GM18907 (cell line): Measurements from ENCODE around the gene CEP131.

Source experiments
- ATAC-seq: cut with Tn5 transposase; IDR thresholded peaks from one replicate; pipeline ENCODE4 v1.9.1; 2021; ENCODE audit warnings: mild to moderate bottlenecking, moderate library complexity; ENCODE audit not compliant: unreplicated experiment

The CEP131 gene

DNA sequence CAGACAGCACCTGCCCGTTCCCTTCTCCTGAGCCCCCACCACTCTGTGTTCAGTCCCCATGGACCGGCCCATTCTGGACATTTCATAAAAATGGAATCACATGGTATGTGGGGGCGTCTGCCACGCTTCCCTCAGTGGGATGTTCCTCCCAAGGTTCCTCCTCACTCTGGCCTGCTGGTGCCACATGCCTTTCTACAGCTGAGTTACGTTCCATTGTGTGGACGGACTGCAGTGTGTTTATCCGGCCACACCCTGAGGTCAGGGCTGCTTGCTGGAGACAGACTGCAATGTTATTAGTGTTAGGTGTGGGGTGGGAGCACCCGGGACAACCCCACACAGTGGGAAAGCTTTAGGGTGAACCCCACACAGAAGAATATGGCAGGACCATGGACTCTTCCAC, 50.8 kb downstream of the CEP131 start:
- ATAC-seq = no peak

DNA sequence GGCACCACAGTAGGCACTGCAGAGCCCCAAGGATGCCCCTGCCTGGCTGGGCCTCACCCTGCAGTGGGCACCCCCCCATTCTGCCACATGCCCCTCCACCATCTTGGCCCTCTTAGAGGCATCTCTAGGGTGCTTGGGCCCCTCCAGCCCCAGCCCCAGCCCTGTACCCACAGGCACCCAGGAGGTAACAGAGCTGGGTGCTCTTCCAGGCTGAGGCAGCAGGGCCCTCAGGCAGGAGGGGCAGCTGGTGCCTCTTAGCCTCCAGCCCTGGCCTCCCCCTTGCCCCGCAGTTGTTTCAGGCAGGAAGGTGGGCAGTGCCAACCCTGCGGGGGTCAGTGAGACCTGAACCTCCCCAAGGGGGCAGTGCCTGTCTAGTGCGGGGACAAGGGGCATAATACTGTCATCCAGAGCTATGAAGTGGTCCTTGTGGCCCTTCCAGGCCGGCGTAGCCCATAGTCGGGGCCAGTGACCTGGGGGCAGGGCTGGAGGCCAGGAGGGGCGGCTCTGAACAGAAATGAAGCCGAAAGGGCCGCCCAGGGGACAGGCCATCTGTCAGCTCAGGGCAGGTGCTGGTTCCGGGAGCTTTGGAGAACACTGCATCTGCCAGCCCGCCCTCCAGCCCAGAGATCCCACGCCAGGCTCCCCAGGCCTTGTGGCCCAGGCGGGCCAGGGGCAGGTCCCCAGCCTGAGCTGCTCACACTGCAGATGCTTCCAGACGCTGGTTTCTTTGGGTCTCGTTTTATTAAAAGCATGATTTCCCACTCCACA, 51.9 kb downstream of the CEP131 start:
- ATAC-seq = no peak

- ATAC-seq = no peak
Measured at GRCh38 chr17:81169870-81170309, 52.9 kb downstream of the CEP131 start.

DNA sequence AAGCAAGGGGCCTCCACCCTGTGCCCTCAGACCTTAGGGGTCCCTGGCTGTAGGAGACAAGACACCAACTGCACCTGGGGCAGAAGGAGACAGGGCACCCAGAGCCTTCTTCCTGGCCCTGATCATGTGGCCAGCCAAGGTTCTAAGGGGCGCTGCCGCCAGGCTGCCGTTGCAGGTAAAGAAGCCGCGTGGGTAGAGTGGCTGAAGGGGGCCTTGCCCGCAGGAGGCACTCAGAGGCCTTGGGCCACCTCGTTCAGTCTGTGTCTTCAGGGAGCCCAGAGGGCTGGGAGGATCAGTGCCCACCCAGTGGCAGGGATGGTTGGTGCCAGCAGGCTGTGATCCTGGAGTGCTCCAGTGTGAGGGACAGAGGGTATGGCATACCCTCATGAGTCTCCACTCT, 55.1 kb downstream of the CEP131 start:
- no peak for ATAC-seq

DNA sequence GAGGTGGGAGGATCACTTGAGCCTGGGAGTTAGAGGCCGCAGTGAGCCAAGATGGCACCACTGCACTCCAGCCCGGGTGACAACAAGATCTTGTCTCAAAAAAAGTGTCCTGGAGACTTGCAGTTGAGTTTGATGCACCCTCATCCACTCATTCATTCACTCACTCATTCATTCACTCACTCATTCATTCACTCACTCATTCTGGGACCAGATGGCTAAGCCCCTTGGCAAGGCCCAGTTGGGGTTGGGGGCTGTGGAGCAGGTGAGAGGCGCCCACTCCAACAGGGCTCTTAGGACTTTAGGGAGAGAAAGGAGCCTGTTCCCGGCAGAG, 55.6 kb downstream of the CEP131 start:
- ATAC-seq = no peak

DNA sequence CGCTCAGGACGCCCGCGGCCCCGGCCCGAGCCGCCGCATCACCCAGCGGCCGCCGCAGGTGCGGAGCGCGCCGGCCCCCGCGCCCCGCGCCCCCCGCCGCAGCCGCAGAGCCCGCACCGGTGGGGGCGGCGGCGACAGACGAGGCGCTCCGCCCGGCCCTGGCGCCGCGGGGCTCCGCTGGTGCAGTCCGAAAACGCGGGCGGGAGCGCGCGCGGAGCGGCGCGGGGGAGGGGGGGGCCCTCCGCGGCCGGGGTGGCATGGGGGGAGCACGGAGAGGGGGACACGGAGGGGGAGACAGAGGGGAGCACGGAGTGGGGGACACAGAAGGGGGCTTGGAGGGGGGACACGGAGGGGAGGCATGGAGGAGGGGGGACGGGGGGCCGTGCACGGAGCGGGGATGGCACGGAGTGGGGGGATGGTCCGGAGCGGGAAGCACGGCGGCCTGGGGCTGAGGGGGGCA, 56.7 kb downstream of the CEP131 start, which contains the start of gene AATK:
Gene AATK, minus strand, starts transcription at position 189 of the 460 bp plus-strand sequence. CDS start 229 bp downstream, outside the sequence.
- no peak for ATAC-seq

DNA sequence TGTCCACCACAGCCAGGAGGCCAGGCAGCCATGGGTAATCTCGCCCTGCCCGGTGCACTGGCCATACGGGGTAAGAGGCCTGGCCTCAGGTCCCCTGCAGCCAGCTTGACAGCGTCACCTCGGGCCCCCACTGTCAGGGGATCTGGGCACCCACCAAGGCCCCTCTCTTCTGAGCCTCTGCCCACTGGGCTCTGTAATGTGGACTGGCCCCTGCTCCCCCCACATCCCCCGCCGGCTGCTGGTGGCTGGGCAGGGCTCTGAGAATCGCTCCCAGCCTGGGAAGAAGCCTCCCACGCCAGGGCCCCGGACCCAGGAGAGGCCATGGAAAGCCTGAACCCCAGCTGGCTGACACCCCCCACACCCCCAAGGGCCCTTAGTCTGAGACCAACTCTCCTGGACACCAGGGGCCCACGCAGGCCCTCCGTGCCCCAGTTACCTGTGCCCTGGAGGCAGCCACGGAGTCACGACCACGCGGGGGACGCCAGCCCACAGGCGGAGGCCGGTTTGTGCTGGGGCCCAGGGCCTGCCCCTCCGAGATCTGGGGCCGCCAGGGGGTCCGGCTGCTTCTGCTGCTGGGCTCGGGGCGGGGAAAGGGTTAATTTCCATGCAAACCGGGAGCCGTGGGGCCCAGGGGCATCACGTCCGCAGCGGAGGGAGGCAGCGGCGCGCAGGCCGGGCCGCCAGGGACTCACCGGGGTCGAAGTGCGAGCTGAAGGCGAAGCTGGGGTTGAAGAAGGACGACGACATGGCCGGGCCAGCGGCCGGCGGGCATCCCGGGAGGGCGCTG, 57.3 kb downstream of the CEP131 start, which contains the start of gene PVALEF:
Gene PVALEF, plus strand, starts transcription at position 262 of the 787 bp plus-strand sequence. CDS start 15,720 bp downstream, outside the sequence.
- no peak for ATAC-seq

DNA sequence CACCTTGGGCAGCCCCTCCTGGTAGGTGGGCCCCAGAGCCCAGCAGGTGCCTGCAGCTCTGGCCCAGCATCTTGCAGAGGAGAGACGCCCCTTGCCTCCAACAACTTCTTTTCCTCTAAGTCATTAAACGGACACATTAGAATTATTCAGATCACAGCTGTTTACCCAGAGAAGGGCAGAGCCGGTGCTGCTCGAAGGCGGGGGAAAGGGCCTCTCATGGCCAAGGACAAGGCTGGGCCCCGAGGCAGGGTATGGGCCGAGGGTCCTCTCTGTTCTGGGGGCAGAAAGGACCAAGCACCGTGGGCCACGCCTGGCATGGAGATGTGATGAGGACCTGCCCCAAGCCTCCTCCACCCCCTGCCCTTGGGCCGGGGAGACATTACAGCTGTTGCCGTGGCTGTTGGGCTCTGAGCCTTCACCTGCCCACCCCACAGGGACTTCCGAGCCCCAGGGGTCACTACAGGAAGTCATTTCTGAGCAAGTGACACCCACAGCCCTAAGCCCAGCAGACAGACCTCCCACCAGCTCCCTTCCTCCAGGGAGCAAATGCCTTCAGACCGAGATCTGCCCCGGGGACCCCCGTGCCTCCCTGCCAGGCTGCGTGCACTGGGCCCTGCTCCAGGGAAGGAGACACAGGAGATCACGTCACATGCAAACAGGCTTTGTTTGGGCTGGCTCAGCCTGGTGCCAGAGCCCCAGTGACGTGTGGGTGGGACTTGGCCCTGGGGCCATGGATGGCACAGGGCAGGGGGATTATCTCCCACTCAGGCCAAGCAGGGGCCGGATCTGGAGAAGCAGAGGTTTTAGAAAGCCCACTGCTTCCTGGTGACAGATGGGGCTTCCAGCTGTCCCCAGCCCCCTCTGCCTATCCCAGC, 58.2 kb downstream of the CEP131 start:
- no peak for ATAC-seq

- ATAC-seq = no peak
Measured at GRCh38 chr17:81163703-81164370, 58.9 kb downstream of the CEP131 start.

DNA sequence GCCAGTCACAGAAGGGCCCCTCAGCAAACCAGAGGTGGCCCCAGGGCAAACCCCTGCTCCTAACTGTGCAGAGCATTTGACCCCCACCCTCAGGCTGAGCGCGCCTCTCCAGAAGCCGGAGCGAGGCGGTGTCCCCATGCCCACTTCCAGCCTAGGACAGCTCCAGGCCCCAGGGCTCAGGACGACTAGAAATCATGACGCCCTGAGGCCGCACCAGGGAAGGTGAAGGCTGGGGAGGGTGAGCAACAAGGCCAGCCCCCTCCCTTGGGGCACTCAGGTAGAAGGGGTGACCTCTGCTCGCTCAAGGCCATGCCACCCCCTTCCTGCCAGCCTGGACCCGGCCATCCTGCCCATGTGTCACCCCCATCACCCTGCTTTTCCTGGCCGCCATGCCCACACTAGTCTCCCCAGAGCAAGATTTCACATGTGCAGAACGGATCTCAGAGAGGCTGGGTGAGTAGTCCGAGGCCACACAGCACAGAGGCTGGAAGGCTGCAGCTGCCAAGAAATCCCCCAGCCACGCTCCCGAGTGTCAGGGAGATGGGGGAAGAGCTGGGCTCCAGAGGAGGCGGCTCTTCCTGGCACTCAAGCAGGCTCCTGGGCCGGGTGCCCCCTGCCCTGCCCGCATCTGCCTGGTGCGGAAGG, 59.6 kb downstream of the CEP131 start:
- no peak for ATAC-seq

DNA sequence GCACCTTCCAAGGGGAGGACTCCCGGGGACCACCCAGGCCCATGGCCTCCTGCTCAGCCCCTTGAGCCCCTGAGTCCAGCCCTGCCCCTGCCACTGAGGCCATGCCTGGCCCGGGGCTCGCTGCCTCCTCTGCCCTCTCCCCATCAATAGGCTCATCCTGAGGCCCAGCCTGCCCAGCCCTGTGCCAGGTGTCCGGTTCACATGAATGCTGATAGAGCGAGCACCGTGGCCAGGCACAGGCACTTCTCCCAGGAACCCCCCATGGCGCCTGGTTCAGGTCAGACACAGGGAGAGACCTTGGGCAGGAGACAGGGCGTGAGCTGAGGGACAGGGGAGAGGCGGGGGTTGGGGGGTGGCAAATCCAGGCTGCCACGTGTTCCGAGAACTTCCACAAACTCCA, 60.3 kb downstream of the CEP131 start:
- ATAC-seq = no peak

GRCh38 chr17:81161972-81162371, 60.8 kb downstream of the CEP131 start:
- ATAC-seq = no peak

- ATAC-seq = no peak
Measured at GRCh38 chr17:81161536-81161935, 61.2 kb downstream of the CEP131 start.

- ATAC-seq = no peak
Measured at GRCh38 chr17:81160747-81161453, 61.9 kb downstream of the CEP131 start.

DNA sequence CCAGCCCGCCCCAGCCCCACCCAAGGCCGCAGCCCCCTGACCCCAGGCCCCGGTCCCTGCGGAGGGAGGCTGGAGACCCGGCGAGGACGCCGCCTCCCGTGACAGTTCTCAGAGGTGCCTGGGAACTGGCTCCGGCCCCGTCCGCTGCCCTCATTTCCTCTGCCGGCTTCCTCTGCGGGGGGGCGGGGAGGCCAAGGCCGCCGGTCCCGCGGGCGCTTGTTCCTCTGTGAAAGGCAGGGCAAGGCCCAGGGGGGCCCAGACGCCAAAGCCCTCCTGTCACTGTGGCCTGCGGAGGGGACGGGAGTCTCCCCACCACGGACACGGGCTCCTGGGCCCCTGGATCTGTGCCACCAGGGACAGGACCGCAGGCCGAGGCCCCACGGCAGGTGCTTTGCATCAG, 62.5 kb downstream of the CEP131 start:
- ATAC-seq = no peak

DNA sequence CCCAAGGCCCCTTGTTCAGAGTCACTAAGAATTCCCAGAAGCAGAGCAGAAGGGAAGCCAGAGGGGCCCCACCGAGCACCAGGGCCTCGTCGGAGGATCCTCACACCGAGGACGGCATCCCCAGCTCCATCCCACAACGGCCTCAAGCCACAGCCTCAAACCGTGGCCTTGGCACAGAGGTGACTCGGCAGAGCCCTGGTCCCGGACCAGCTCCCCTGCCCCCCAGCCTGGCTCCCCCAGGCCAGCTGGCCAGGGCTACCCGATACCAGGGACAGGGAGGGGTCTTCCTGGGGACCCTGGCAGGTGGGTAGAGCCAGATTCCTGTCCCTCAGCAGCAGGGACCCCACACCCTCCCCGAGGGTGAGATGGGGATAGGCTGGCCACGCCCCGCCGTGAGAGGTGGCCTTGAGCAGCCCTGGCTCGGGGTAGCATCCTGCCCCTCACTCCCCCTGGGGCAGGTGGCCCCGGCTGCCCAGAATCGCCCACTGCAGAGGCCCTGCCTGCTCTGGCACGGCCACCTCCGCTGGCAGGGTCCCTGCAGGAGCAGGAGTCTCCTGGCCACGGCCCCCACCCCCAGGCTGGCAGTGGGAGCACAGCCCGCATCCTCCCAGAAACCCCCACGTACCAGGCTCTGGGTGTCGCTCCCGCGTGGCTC, 63.0 kb downstream of the CEP131 start:
- no peak for ATAC-seq

DNA sequence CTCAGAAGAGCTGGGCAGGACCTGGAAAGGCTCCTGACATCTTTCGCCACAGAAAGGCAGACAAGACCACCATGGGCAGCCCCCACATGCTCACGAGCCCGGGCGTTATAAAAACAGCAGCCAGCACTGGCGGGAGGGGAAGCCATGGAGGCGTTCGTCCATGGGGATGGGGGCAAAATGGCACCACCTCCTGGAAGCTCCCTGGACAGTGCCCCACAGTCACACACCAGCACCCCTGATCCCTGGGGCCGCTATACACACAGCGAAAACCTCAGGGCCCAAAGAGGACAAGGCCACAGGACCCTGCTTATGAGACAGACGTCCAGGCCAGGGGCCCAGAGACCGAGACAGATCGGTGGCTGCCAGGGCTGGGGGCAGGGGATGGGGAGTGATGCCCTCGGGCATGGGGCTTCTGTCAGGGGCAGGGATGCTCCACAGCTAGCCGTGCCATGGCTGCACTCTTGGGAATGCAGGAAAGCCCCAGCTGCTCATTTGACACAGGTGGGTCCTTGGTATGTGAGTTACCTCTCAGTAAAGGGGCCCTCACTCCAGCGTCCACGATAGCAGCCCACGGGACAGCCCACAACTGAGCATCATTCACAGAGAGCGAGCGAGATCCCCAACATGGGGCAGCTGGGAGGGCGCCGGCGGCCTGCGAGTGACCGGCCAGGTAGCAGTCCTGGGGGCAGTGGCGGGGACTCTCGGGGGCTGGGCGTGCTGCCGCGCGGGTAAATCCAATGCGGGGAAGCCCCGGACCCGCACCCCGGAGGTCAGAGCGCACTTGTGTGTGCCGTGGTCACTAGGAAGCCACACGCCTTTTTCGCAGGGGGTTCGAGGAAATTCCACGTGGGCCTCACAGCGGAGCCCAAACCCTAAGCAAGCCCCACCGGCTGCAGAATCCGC, 63.8 kb downstream of the CEP131 start:
- no peak for ATAC-seq
